GM06990 (cell line): Measurements from ENCODE around the gene NPAS3.

Experiments
- DNase-seq: peaks from one replicate; pipeline ENCODE4 v3.0.0-alpha.2; 2011; ENCODE audit not compliant: insufficient read length; ENCODE audit errors: extremely low read depth
- H3K27me3 ChIP-seq: replicated peaks from 2 replicates; pipeline ENCODE4 v1.6.0; 2011; ENCODE audit warnings: low read length; ENCODE audit not compliant: control insufficient read depth, insufficient read depth
- H3K36me3 ChIP-seq: 2 replicates; pipeline ENCODE4 v1.5.1; 2011; ENCODE audit warnings: low read length; ENCODE audit not compliant: control insufficient read depth, insufficient read depth
- H3K4me3 ChIP-seq: replicated peaks from 2 replicates; pipeline ENCODE4 v1.5.1; 2011; ENCODE audit warnings: low read depth, mild to moderate bottlenecking, control low read depth, low read length
- CTCF ChIP-seq: IDR thresholded peaks from 2 replicates; pipeline ENCODE4 v1.5.1; 2011; ENCODE audit warnings: low read length, control low read depth, mild to moderate bottlenecking, inconsistent platforms; ENCODE audit not compliant: insufficient read depth, poor library complexity, severe bottlenecking

Gene NPAS3

GRCh38 chr14:33460164-33460563, 521.5 kb downstream of the NPAS3 start:
- TF ChIP-seq CTCF, result no peak
- H3K27me3 ChIP-seq, result no peaks in the 10 kb centered on the region
- H3K36me3 ChIP-seq, result no peaks in the 10 kb centered on the region
- no peak overlapping the region for H3K4me3 ChIP-seq
- DNase-seq, result no peak

- DNase-seq, result no peak
- no peaks in the 10 kb centered on the region for H3K36me3 ChIP-seq
- no peaks in the 10 kb centered on the region for H3K27me3 ChIP-seq
- no peak for TF ChIP-seq CTCF
- no peak overlapping the region for H3K4me3 ChIP-seq
Observed at GRCh38 chr14:33461036-33461435, 522.4 kb downstream of the NPAS3 start.

- no peaks in the 10 kb centered on the region for H3K27me3 ChIP-seq
- DNase-seq, result no peak
- TF ChIP-seq CTCF, result no peak
- no peaks in the 10 kb centered on the region for H3K36me3 ChIP-seq
- H3K4me3 ChIP-seq, result no peak overlapping the region
Observed at GRCh38 chr14:33463731-33464130, 525.1 kb downstream of the NPAS3 start.

- no peaks in the 10 kb centered on the region for H3K27me3 ChIP-seq
- H3K4me3 ChIP-seq, result no peak overlapping the region
- H3K36me3 ChIP-seq, result no peaks in the 10 kb centered on the region
- no peak for DNase-seq
- TF ChIP-seq CTCF, result no peak
Observed at GRCh38 chr14:33464254-33464962, 525.7 kb downstream of the NPAS3 start.

GRCh38 chr14:33465846-33466700, 527.4 kb downstream of the NPAS3 start:
- DNase-seq, result no peak
- H3K27me3 ChIP-seq, result no peaks in the 10 kb centered on the region
- no peaks in the 10 kb centered on the region for H3K36me3 ChIP-seq
- H3K4me3 ChIP-seq, result no peak overlapping the region
- TF ChIP-seq CTCF, result no peak
